ENCODE results near the gene YWHAE.

YWHAE gene

GRCh38 chr17:1351971-1352370, 48.1 kb downstream of the YWHAE start:
- DNase-seq (ENCODE audit: low spot score): no peak
- no peak for TF ChIP-seq CTCF (IDR thresholded peaks at IDR 0.05; ENCODE audit: extremely low read depth, insufficient read depth, missing control alignments)
- in situ Hi-C loops (cut with MboI; ENCODE audit: low pct_unique_long_range_greater_than_20kb, low sequenced_read_pairs, unreplicated experiment): no loop called here

GRCh38 chr17:1351275-1351674, 48.7 kb downstream of the YWHAE start:
- DNase-seq (ENCODE audit: low spot score): no peak
- TF ChIP-seq CTCF (IDR thresholded peaks at IDR 0.05; ENCODE audit: extremely low read depth, insufficient read depth, missing control alignments): no peak
- in situ Hi-C loops (cut with MboI; ENCODE audit: low pct_unique_long_range_greater_than_20kb, low sequenced_read_pairs, unreplicated experiment): no loop called here

- in situ Hi-C loops (cut with MboI; ENCODE audit: low pct_unique_long_range_greater_than_20kb, low sequenced_read_pairs, unreplicated experiment): loop anchor here (10.0 to 25.0 kb wide), 2 partner anchors 167 to 235 kb away; partner anchors contain the start of gene INPP5K
- TF ChIP-seq CTCF (IDR thresholded peaks at IDR 0.05; ENCODE audit: extremely low read depth, insufficient read depth, missing control alignments): no peak
- no peak for DNase-seq (ENCODE audit: low spot score)
Measured at GRCh38 chr17:1347589-1348323, 52.3 kb downstream of the YWHAE start.

GRCh38 chr17:1344521-1344920, 55.5 kb downstream of the YWHAE start:
- no peak for TF ChIP-seq CTCF (IDR thresholded peaks at IDR 0.05; ENCODE audit: extremely low read depth, insufficient read depth, missing control alignments)
- in situ Hi-C loops (cut with MboI; ENCODE audit: low pct_unique_long_range_greater_than_20kb, low sequenced_read_pairs, unreplicated experiment): loop anchor here (10.0 to 25.0 kb wide), 2 partner anchors 170 to 232 kb away; partner anchors contain the start of gene INPP5K
- no peak for DNase-seq (ENCODE audit: low spot score)

- in situ Hi-C loops (cut with MboI; ENCODE audit: low pct_unique_long_range_greater_than_20kb, low sequenced_read_pairs, unreplicated experiment): loop anchor here (10.0 to 25.0 kb wide), 2 partner anchors 171 to 231 kb away; partner anchors contain the start of gene INPP5K
- no peak for TF ChIP-seq CTCF (IDR thresholded peaks at IDR 0.05; ENCODE audit: extremely low read depth, insufficient read depth, missing control alignments)
- no peak for DNase-seq (ENCODE audit: low spot score)
Measured at GRCh38 chr17:1343554-1343953, 56.5 kb downstream of the YWHAE start.

- in situ Hi-C loops (cut with MboI; ENCODE audit: low pct_unique_long_range_greater_than_20kb, low sequenced_read_pairs, unreplicated experiment): loop anchor here (10.0 to 25.0 kb wide), 2 partner anchors 174 to 228 kb away; partner anchors contain the start of gene INPP5K
- no peak for TF ChIP-seq CTCF (IDR thresholded peaks at IDR 0.05; ENCODE audit: extremely low read depth, insufficient read depth, missing control alignments)
- DNase-seq (ENCODE audit: low spot score): no peak
Measured at GRCh38 chr17:1340371-1340770, 59.7 kb downstream of the YWHAE start.
